Keratinocyte (primary cell): ENCODE measurements around the gene CAPN1.

Source experiments
- EZH2 ChIP-seq: IDR thresholded peaks from one replicate; pipeline ENCODE4 v1.6.1; 2012; ENCODE audit warnings: inconsistent platforms, mild to moderate bottlenecking, low read length, moderate library complexity
- TF ChIP-seq, protein P1 (sequence below), 3 experiments: IDR thresholded peaks in 1 of 3; conservative IDR thresholded peaks in 1 of 3; optimal IDR thresholded peaks in 1 of 3; 2 replicates in 2 of 3; 3 replicates in 1 of 3; pipeline versions ENCODE3 to v1.5.1; 2011; ENCODE audit warnings: low read length in 3 of 3, mild to moderate bottlenecking in 3 of 3, moderate library complexity in 2 of 3, control low read depth in 1 of 3, inconsistent platforms in 1 of 3; ENCODE audit not compliant: insufficient read depth in 2 of 3; ENCODE audit errors: extremely low read depth in 1 of 3

- TF ChIP-seq, protein P1, sequence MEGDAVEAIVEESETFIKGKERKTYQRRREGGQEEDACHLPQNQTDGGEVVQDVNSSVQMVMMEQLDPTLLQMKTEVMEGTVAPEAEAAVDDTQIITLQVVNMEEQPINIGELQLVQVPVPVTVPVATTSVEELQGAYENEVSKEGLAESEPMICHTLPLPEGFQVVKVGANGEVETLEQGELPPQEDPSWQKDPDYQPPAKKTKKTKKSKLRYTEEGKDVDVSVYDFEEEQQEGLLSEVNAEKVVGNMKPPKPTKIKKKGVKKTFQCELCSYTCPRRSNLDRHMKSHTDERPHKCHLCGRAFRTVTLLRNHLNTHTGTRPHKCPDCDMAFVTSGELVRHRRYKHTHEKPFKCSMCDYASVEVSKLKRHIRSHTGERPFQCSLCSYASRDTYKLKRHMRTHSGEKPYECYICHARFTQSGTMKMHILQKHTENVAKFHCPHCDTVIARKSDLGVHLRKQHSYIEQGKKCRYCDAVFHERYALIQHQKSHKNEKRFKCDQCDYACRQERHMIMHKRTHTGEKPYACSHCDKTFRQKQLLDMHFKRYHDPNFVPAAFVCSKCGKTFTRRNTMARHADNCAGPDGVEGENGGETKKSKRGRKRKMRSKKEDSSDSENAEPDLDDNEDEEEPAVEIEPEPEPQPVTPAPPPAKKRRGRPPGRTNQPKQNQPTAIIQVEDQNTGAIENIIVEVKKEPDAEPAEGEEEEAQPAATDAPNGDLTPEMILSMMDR (optimal IDR thresholded peaks at IDR 0.05 in 1 of 3, IDR thresholded peaks at IDR 0.05 in 1 of 3, conservative IDR thresholded peaks at IDR 0.05 in 1 of 3; ENCODE audit: extremely low read depth in 1 of 3, insufficient read depth in 2 of 3, low read length in 3 of 3) = no peak
- no peak for TF ChIP-seq EZH2
Measured at GRCh38 chr11:65221026-65221425, 39.3 kb downstream of the CAPN1 start.
